GM23248 (cell line): Measurements from ENCODE around the gene FOXD1. TPM values are rescaled to one million over a fixed set of nuclear protein-coding genes. Genes with fewer than 3 reads are reported as not detected.

ENCODE experiments used
- DNase-seq: peaks from one replicate; pipeline ENCODE4 v3.0.0-alpha.2; 2015
- H2AFZ ChIP-seq: fragments of 200-600 bp; sonication (generic); 2 replicates; pipeline ENCODE4 v1.6.1; 2016; ENCODE audit warnings: antibody characterized with exemption
- H3F3A ChIP-seq: fragments of 200-600 bp; sonication (generic); 2 replicates; pipeline ENCODE4 v1.6.1; 2016; ENCODE audit warnings: mild to moderate bottlenecking, antibody characterized with exemption, mixed run types; ENCODE audit not compliant: insufficient read depth
- H3K27ac ChIP-seq: fragments of 200-600 bp; sonication (generic); 2 replicates; pipeline ENCODE4 v1.5.1; 2016; ENCODE audit warnings: mild to moderate bottlenecking
- H3K27me3 ChIP-seq: fragments of 200-600 bp; sonication (generic); replicated peaks from 2 replicates; pipeline ENCODE4 v1.6.1; 2016; ENCODE audit warnings: mild to moderate bottlenecking; ENCODE audit not compliant: insufficient read depth
- H3K36me3 ChIP-seq: fragments of 200-600 bp; sonication (generic); 2 replicates; pipeline ENCODE4 v1.6.1; 2016; ENCODE audit warnings: low read depth, mild to moderate bottlenecking
- H3K4me1 ChIP-seq: fragments of 200-600 bp; sonication (generic); 2 replicates; pipeline ENCODE4 v1.6.1; 2016; ENCODE audit warnings: mild to moderate bottlenecking; ENCODE audit not compliant: insufficient read depth
- H3K4me2 ChIP-seq: fragments of 200-600 bp; sonication (generic); one replicate; pipeline ENCODE4 v1.6.1; 2016; ENCODE audit warnings: mild to moderate bottlenecking; ENCODE audit not compliant: unreplicated experiment
- H3K4me3 ChIP-seq: fragments of 200-600 bp; sonication (generic); 2 replicates; pipeline ENCODE4 v1.5.1; 2016; ENCODE audit warnings: mild to moderate bottlenecking
- H3K79me2 ChIP-seq: fragments of 200-600 bp; sonication (generic); 2 replicates; pipeline ENCODE4 v1.6.1; 2016; ENCODE audit warnings: mild to moderate bottlenecking; ENCODE audit not compliant: insufficient read depth
- H3K9ac ChIP-seq: fragments of 200-600 bp; sonication (generic); 2 replicates; pipeline ENCODE4 v1.6.1; 2016; ENCODE audit warnings: mild to moderate bottlenecking
- H3K9me2 ChIP-seq: fragments of 200-600 bp; sonication (generic); 2 replicates; pipeline ENCODE4 v1.6.1; 2016; ENCODE audit warnings: mixed run types, mild to moderate bottlenecking, moderate library complexity; ENCODE audit not compliant: insufficient read depth
- H3K9me3 ChIP-seq: fragments of 200-600 bp; sonication (generic); one replicate; pipeline ENCODE4 v1.6.1; 2017; ENCODE audit warnings: low read depth
- H4K20me1 ChIP-seq: fragments of 200-600 bp; sonication (generic); 2 replicates; pipeline ENCODE4 v1.6.0; 2016; ENCODE audit not compliant: insufficient read depth
- EZH2 ChIP-seq: fragments of 200-600 bp; sonication (generic); IDR thresholded peaks from 2 replicates; pipeline ENCODE4 v1.6.1; 2018; ENCODE audit warnings: antibody characterized with exemption, mild to moderate bottlenecking; ENCODE audit not compliant: insufficient read depth, poor library complexity, severe bottlenecking
- EZH2phosphoT487 ChIP-seq: fragments of 200-600 bp; sonication (generic); IDR thresholded peaks from 2 replicates; pipeline ENCODE4 v1.6.1; 2018; ENCODE audit warnings: antibody characterized with exemption, moderate library complexity, mild to moderate bottlenecking, low read depth; ENCODE audit not compliant: insufficient read depth
- WGBS, 2 experiments: methylation state at CpG; one replicate each; pipeline ENCODE4 v1.1.6; 2015 to 2017; ENCODE audit warnings: low lambda C conversion rate in 2 of 2, low coverage in 1 of 2; ENCODE audit errors: missing lambda C conversion rate in 2 of 2; 5-methylcytosine and 5-hydroxymethylcytosine counted together
- in situ Hi-C: fragments of 300-500 bp; cut with MboI; formaldehyde crosslinking; loops from 2 replicates; pipeline ENCODE4 v1.15.0; 2020
- polyA plus RNA-seq: library from polyadenylated mRNA; unstranded; fragments of >200 nt; fragmentation: Nextera tagmentation; extraction: Ambion mirVana; gene quantifications from 2 replicates; pipeline ENCODE4 v1.2.1, GENCODE V29; 2016
- total RNA-seq: library from RNA; depleted of rRNA; stranded (reverse); fragments of >200 nt; shearing (Covaris generic); gene quantifications from 2 replicates; pipeline ENCODE4 v1.2.3, GENCODE V29; 2014; rRNA removed

Gene FOXD1
- 50.0 and 53.9 TPM in 2 replicates for total RNA-seq
- polyA plus RNA-seq: 8.0 and 8.5 TPM in 2 replicates

GRCh38 chr5:73448463-73449136, at the start of gene FOXD1:
Gene FOXD1, minus strand, starts transcription at chr5:73448777. Its CDS starts 415 bp downstream, at chr5:73448362.
- in situ Hi-C loops: loop anchor here (10.0 to 25.0 kb wide), 2 partner anchors 136 to 354 kb away; no protein-coding TSS in a partner anchor
- Histone ChIP-seq H3K79me2 (peaks cover 42% of the 10 kb centered on the region), H3K36me3 (peaks cover 29% of the 10 kb centered on the region), H3K27me3 (no peaks in the 10 kb centered on the region), H3K4me3 (peak within 1 kb of the TSS; percentile 91), H3K4me1 (peaks cover 6% of the 10 kb centered on the region), H3K9ac (peak within 1 kb of the TSS; percentile 94), H3K27ac (peak within 1 kb of the TSS; percentile 90), H3K9me3 (no peaks in the 10 kb centered on the region), H2AFZ (peak within 1 kb of the TSS; percentile 72), H3K9me2 (no peaks in the 10 kb centered on the region), H3F3A (peaks cover 33% of the 10 kb centered on the region), H3K4me2 (peak within 1 kb of the TSS; percentile 95), H4K20me1 (no peaks in the 10 kb centered on the region)
- TF ChIP-seq EZH2phosphoT487 (no peak), EZH2 (no peak)
- peak; percentile 99 for DNase-seq
- WGBS, 2 experiments: 1% methylated on average over 44 to 55 of the region's 59 CpGs

- Histone ChIP-seq H3K9ac (peak overlapping the region; percentile 97), H3K4me3 (peak overlapping the region; percentile 94), H3K27ac (peak overlapping the region; percentile 85), H3K79me2 (peaks cover 44% of the 10 kb centered on the region), H2AFZ (peak overlapping the region; percentile 81), H3K9me3 (no peaks in the 10 kb centered on the region), H3K4me1 (peaks cover 24% of the 10 kb centered on the region), H4K20me1 (peaks cover 8% of the 10 kb centered on the region; the same call in 1 of the 2 replicates), H3F3A (peaks cover 17% of the 10 kb centered on the region), H3K4me2 (peak overlapping the region; percentile 95), H3K36me3 (peaks cover 26% of the 10 kb centered on the region), H3K9me2 (no peaks in the 10 kb centered on the region), H3K27me3 (no peaks in the 10 kb centered on the region)
- 41 to 42% methylated on average over 16 of the region's 16 CpGs for WGBS, 2 experiments
- DNase-seq: no peak
- TF ChIP-seq EZH2 (no peak), EZH2phosphoT487 (no peak)
- in situ Hi-C loops: no loop called here
Measured at GRCh38 chr5:73497497-73498056, 49.0 kb upstream of the FOXD1 start.

- peaks cover 20% of the 10 kb centered on the region for H3K36me3 ChIP-seq
- peak overlapping the region; percentile 94 for H3K4me3 ChIP-seq
- in situ Hi-C loops: no loop called here
- peaks cover 8% of the 10 kb centered on the region; the same call in 1 of the 2 replicates for H4K20me1 ChIP-seq
- WGBS, 2 experiments: 39 to 50% methylated on average over 1 of the region's 1 CpG
- H3K79me2 ChIP-seq: peaks cover 38% of the 10 kb centered on the region
- peaks cover 12% of the 10 kb centered on the region for H3F3A ChIP-seq
- H2AFZ ChIP-seq: peak overlapping the region; percentile 81
- H3K9me3 ChIP-seq: no peaks in the 10 kb centered on the region
- DNase-seq: peak; percentile 75
- no peak for TF ChIP-seq EZH2phosphoT487
- no peak for TF ChIP-seq EZH2
- H3K4me2 ChIP-seq: peak overlapping the region; percentile 95
- peak overlapping the region; percentile 85 for H3K27ac ChIP-seq
- H3K9ac ChIP-seq: peak overlapping the region; percentile 97
- H3K9me2 ChIP-seq: no peaks in the 10 kb centered on the region
- peaks cover 24% of the 10 kb centered on the region for H3K4me1 ChIP-seq
- no peaks in the 10 kb centered on the region for H3K27me3 ChIP-seq
Measured at GRCh38 chr5:73496984-73497457, 48.4 kb upstream of the FOXD1 start.

GRCh38 chr5:73495772-73496335, 47.3 kb upstream of the FOXD1 start:
- peaks cover 21% of the 10 kb centered on the region for H3K4me1 ChIP-seq
- H3K27me3 ChIP-seq: no peaks in the 10 kb centered on the region
- no peaks in the 10 kb centered on the region for H3K9me3 ChIP-seq
- no peak overlapping the region for H3K9ac ChIP-seq
- DNase-seq: no peak
- no peak overlapping the region for H3K4me2 ChIP-seq
- TF ChIP-seq EZH2: no peak
- TF ChIP-seq EZH2phosphoT487: no peak
- peaks cover 27% of the 10 kb centered on the region for H3K79me2 ChIP-seq
- WGBS, 2 experiments: 96 to 97% methylated on average over 4 of the region's 4 CpGs
- in situ Hi-C loops: no loop called here
- no peak overlapping the region for H2AFZ ChIP-seq
- H3F3A ChIP-seq: peaks cover 12% of the 10 kb centered on the region
- H3K36me3 ChIP-seq: peaks cover 11% of the 10 kb centered on the region
- H3K27ac ChIP-seq: no peak overlapping the region
- peaks cover 6% of the 10 kb centered on the region; the same call in 1 of the 2 replicates for H4K20me1 ChIP-seq
- no peak overlapping the region for H3K4me3 ChIP-seq
- H3K9me2 ChIP-seq: no peaks in the 10 kb centered on the region
